NCI-H2196 (cell line): ENCODE data around the gene RTTN.

Source experiments
- DNase-seq: peaks from one replicate; lab custom pipeline; 2025; ENCODE audit not compliant: unreplicated experiment; lab: John Stamatoyannopoulos, UW

RTTN gene

DNA sequence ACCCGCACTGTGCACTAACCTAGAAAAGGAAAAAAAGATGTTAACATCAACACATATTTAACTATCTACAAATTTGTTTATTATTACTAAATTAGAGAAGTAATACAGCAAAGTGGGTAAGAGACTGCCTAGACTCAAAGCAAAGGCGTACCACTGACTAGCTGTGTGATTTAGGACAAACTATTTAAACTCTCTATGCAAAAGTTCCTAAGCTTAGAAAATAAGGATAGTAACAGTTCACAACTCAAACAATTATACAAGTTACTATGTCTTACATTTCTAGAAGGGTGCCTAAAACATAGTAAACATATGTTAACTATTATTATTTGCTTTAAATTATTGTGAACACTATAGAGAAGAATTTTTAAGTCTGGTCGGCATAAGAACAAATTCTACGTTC, 119.4 kb downstream of the RTTN start:
- no peak for DNase-seq

DNA sequence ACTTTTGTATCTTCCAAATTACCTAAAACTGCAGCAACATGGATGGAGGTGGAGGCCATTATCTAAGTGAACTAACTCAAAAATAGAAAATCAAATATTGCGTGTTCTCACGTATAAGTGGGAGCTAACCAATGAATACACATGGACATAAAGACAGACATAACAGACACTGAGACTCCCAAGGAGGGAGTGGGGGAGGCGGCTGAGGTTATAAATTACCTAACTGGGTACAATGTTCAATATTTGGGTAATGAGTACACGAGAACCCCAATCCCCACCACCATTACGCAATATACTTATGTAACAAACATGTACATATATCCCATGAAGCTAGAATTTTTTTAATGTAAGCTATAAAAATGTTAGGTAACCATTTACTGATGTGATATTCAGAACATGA, 119.8 kb downstream of the RTTN start:
- DNase-seq, result no peak

DNA sequence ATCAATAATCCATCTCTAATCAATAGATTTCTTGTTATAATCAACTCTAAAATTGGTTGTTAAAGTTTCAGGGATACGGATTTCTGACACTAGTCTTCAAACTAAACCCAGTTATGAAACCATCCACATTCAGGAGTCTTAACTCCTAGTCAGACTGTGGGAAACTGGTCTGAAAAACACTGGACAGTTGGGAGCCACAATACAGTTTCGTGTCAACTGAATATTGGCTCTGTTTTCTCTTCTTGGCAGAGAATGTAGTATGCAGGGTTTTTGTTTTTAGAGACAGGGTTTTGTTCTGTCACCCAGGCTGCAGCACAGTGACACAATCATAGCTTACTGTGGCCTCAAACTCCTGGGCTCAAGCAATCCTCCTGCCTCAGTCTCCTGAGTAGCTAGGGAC, 123.1 kb downstream of the RTTN start:
- no peak for DNase-seq

DNA sequence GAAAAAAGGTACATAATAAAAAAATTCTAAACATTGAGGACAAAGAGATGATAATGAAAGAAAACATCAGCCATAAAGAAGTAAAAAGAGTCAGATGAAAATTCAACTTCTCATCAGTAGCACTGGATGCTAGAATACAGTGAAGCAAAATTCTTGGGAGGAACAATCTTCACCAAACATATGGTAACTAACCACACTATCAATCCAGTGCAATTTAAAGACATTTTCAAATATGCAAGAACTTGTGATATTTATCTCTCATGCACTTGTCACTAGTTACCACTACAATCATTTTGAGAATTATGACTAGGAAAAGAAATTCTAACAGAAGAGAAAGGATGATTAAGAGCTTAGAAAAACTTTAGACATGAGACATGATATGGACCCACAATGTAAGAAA, 127.4 kb downstream of the RTTN start:
- no peak for DNase-seq

DNA sequence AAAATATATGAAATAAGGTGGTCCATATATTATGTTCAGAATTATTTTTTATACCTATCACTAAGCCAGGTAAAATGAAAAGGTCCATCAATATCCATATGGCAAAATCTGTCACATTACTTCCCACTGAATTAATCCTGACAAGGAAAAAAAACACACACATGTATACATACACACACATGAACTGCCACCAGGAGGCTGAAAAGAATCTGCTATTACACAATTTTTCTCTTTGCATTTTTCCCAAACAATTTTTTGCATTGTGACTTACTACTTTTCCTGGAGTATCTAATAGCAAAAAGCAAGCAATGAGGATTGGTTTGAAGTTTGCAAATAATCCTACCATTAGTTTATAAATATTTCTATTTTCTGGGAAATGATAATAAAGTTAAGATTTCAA, 129.6 kb downstream of the RTTN start:
- DNase-seq, result no peak

DNA sequence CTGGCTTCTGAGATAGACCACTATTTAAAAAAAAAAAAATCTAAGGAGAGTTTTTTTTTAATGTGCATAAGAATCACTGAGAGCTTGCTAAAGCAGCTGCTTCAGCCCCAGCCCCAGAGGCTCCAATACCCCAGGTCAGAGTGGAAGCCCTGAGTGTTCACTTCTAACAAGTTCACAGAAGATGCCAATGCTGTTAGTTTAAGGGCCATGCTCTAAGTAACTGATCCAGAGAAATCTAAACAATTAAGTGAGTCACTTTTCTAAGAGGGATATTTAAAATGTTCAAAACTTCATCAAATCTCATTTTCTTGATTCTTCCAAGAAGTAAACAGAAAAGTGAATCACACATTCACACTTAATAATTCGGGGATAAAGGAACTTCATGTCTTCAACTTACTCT, 131.4 kb downstream of the RTTN start:
- DNase-seq, result no peak

DNA sequence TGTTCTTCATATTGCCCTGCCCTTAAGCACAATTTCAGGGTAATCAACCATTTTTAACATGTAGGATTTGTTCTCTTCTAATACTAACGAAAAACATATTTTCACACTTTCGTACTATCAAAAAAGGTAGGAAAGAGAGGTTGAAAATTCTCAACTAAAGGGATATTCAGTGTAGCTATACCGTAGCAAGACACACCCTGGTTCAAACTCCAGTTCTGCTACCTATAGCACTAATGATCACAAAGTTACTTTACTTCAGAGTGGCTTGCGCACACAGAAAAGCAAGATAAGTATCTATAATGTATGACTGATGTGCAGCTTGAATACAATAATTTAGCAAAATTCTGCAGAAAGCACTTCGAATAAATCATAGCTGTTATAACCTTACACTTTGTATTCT, 132.1 kb downstream of the RTTN start:
- no peak for DNase-seq

DNA sequence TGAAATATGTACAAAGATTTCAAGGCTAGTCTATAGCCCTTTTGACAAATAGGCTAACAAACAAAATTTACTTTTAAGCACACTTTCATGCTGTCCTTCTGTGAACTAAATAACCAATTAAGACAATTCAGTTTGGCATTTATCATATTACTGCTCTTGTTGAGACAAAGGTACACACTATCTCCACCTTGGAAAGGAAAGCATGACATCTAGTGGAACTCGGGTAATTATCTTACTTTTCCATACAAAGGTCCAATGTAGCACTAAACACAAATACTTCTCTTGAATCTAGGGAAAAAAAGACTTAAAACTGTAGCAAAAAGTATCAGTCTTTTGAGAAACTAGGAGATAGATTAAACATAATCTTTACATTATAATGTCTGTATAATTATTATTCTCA, 132.8 kb downstream of the RTTN start:
- DNase-seq, result peak; percentile 64

DNA sequence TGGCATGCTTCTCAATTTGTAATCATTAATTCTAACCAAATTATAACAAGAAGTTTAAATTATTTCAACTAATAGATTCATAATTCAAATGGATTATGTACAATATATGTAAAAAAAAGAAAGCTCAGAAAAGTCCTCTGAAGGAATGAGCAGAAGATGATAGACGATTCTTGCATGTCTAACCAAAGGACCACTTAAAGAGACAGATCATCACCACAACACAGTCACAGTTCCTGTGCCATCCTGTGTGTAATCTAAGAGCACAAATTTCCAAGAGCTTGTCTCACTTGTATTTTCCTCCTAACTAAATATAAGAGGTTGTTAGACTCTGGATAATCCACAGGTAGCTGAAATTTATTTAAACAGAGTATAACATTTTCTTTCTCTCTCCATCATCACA, 135.5 kb downstream of the RTTN start:
- no peak for DNase-seq

DNA sequence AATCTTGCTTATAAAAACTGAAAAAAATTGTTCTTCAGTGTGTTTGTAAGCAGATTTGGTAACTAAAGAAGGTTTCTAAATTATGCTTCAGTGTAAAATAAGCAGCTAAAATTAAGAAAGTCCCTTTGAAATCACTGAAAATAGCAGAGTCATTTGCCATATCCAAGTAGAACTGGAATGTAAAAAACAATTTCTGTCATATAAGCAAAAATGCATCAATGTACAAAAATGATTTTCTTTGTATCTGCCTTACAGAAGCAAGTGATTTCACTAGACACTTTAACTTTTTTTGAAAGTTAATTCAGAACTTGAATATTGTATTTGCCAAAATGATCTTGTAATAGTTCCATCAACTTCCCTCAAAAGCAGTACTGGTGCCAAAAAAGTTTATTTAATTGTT, 136.1 kb downstream of the RTTN start:
- no peak for DNase-seq

DNA sequence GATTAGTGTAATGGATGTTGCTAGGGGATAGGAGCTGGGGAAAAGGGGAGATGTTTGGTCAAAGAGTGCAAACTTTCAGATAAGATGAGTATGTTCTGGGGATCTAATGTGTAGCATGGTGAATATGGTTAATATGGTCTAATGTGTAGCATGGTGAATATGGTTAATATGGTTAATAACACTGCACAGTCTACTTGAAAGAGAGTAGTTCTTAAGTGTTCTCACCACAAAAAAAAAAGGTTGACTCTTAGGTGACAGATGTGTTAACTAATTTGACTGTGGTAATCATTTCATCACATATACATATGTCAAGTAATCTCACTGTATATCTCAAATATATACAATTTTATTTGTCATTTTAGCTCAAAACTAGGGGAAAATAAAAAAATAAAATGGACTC, 136.5 kb downstream of the RTTN start:
- no peak for DNase-seq

DNA sequence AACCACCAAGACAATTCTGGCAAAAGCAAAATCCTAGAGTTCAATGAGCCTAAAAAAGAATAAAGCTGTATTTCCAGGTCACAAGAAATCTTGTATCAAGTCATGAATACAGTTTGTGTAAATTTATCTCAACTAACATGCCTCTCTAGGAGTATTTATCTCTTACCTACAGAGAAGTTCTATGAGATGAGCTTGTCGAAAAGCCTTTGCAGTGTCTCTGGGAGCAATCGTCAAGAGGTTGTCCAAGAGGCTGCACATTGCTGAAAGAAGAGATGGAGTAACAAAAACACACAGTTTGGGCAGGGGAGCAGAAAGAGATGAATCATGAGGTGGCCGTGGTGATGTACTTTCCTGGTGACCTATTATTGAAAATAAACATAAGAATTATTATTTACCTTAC, 145.8 kb downstream of the RTTN start:
- no peak for DNase-seq

DNA sequence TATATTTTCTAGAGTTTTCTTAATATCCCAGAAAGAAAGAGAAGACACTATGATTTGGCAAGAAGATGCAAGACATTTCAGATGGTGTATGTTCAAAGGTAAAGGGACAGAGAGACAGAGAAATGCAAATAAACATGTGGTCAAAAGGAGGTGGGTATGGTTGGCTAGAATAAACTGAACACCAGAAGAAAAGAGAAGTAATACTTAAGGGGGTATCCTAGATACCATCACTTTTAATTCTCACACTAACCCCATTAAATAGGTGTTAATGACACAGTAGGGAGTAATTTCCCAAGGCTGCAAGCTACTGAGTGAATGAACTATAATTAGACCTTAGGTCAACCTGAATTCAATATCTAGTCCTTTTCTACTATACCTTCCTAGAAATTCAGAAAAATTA, 146.6 kb downstream of the RTTN start:
- DNase-seq, result no peak

DNA sequence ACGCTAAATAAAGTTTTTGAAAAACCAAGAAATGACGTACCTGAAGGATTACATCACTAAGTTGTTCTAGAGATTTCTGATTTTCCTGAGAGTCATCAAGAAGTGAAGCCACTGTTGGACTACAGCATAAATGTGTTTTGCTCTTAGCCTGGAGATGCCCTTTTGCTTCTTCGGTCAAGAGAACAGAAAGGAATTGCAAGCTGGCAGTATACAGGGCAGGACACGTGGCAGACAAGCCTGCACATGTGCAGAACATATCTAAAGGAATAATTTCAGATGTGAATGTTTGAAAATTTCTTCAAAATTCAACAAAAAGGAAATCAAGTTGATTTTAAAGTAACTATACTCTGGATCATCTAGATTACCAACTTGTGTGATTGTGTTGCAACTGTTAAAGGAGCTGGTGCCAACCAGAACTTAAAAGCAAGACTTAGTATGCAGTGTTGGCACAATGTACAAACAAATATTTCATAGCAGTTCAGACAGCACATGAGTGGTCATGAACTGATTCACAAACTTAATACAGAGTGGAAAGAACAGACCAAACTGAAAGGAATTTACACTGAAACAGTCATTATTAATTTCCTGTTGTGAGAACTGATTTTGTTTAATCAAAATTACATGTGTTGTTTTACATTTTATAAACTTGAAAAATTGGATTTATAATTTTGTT, 157.4 kb downstream of the RTTN start:
- no peak for DNase-seq

DNA sequence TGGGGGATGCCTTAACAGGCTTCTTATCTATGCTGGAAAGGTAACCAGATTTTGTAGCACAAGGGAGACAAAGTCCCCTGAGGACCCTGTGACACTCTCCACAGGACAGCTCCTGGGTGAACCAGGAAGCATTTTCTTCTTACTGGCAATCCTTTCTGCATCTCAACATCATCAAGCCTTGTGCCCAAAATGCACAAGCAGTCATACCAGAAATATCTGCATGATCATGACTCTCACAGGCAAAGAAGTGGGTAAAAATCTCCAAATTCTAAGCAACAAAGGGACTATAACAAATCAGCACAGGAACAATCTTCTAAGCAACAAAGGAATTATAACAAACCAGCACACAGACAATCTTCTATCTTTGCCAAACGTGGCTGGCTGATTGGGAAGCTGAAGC, 158.7 kb downstream of the RTTN start:
- no peak for DNase-seq

DNA sequence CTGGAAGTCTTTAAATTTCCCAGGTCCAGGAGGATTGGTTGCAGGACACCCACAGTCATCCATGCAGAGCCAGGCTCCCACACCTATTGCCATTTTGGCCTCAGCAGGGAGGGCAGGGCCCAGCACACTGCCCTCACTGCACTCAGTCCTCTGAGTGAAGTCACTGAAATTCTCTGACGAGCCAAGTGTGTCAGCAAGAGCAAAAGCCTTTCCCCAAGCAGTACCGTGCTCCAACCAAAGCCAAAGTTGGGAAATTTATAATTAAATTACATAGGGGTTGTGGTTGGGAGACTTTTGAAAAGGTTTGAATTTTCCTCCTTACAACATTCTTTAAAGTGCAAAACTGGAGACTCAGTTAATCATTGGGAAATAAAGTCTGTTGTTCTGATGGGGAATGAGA, 159.3 kb downstream of the RTTN start:
- DNase-seq, result no peak

DNA sequence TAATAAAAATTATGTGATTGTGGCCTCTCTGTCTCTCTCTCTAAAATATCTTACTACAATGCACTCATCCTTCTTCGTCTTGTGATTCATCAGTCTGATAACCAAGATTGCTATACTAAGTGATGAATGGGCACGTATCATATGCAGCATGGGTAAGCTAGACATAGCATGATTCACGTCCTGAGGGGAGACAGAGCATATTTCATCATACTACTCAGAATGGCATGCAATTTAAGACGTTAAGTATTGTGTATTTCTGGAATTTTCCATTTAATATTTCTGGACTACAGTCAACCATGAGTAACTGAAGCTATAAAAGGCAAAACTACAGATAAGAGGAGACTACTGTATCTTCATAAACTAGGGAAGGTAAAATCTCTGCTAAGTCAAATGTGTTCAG, 160.9 kb downstream of the RTTN start:
- DNase-seq, result no peak

DNA sequence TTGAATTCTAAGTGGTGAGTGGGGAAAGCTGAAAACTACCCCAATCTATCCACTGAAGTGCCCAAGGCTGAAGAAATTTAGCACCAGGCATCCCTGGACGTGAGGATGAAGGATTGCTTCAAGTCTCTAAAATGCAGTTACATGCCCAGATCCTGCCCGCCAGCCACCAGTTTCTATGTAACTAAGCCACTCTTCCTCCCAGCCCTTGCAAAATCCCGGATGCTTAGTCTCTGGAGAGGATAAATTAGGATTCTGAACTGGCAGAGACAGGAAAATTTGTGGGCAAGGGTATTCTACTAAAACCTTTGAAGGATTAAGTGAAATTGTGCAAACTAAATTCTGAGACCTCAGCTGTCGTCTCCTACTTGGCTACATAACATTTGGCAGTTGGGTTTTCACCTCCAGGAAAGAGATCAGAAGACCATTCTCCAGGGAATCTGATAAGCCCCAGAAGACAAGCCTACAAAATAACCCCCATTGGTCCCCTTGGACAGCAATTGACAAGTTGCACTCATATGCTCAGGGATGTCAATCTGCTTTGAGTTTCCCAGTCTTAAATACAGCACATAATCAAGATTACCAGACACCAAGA, 163.9 kb downstream of the RTTN start:
- no peak for DNase-seq

DNA sequence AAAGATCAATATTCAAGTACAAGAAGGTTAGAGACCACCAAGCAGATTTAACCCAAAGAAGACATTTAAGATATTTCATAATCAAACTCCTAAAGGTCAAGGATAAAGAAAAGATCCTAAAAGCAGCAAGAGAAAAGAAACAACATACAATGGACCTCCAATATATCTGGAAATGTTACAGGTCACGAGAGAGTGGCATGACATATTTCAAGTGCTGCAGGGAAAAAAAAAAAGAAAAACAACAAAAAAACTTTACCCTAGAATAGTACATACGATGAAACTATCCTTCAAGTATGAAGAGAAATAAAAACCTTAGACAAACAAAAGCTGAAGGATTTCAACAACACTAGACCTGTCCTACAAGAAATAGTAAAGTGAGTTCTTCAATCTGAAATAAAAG, 166.3 kb downstream of the RTTN start:
- DNase-seq, result no peak

DNA sequence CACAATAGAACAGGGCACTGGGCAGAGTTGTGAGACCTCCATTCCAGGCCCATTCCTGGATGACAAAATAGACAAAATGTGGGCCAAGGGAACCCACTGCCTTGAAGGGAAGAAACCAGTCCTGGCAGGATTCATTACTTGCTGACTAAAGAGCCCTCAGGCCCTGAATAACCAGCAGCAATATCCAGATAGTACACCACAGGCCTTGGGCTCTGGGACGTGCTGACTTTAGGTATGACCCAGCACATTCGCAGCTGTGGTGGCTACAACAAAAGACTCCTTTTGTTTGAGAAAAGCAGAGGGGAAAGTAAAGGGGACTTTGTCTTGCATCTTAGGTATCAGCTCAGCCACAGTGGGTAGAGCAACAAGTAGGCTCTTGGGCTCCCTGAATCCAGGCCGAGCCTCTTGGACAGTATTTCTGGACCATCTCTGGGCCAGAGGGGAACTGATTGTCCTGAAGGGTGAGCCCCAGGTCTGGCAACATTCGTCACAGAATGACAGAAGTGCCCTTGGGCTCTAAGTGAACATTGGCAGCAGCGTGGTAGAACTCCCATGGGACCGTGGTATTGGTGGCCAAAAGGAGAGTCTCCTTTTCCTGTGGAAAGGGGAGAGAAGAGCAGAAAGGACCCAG, 167.9 kb downstream of the RTTN start:
- DNase-seq, result no peak

DNA sequence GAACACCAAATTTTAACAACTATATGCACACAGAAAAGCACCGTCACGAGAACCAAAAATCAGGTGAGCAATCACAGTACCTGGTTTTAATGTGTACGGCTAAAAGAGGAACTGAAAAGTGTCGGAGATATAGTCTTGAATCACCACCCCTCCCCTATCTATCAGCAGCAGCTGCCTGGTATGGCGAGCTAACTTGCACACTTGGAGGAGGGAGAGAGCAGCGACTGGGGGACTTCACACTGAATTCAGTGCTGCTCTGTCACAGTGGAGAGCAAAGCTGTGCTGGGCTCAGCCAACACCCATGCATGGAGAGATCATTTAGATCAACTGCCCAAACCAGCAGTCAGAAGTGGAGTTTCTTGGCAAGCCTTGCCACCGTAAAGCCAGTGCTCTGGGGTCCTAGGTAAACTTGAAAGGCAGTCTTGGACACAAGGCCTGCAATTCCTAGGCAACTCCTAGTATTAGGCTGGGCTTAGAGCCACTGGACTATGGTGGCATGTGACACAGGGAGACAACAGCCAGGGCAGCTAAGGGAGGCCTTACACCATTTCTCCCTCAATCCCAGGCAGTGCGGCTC, 168.6 kb downstream of the RTTN start:
- no peak for DNase-seq

DNA sequence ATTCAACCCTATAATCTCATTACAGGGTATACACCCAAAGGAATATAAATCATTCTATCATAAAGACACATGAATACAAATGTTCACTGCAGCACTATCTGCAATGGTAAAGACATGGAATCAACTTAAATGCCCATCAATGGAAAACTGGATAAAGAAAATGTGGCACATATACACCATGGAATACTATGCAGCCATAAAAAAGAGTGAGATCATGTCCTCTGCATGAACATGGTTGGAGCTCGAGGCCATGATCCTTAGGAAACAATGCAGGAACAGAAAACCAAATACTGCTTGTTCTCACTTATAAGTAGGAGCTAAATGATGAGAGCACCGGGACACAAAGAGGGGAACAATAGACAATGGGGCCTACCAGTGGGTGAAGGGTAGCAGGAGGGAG, 169.3 kb downstream of the RTTN start:
- DNase-seq, result no peak

DNA sequence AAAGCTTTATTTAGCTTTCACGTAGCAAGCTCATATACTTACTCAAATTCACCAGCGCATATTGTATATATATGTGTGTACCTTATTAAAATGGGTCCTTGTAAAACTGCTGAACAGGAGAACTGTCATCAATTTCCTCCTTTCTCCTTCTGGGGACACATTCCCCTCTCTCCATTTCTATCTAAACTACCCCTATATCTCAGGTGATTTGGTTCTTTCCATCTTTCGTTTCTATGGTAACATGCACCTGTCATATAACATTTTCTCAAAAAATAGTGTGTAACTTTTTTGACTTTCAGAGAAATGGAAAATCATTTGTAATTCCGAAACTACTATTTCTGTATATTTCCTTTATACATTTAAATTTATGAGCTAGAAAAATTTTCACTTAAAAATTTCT, 174.3 kb downstream of the RTTN start:
- DNase-seq, result no peak
